GM12872 (cell line): ENCODE data around the gene PC.

Source experiments
- CTCF ChIP-seq: IDR thresholded peaks from 3 replicates; pipeline ENCODE4 v1.5.1; 2011; ENCODE audit warnings: low read depth, mild to moderate bottlenecking, low read length, moderate library complexity; ENCODE audit not compliant: insufficient read depth

PC gene

DNA sequence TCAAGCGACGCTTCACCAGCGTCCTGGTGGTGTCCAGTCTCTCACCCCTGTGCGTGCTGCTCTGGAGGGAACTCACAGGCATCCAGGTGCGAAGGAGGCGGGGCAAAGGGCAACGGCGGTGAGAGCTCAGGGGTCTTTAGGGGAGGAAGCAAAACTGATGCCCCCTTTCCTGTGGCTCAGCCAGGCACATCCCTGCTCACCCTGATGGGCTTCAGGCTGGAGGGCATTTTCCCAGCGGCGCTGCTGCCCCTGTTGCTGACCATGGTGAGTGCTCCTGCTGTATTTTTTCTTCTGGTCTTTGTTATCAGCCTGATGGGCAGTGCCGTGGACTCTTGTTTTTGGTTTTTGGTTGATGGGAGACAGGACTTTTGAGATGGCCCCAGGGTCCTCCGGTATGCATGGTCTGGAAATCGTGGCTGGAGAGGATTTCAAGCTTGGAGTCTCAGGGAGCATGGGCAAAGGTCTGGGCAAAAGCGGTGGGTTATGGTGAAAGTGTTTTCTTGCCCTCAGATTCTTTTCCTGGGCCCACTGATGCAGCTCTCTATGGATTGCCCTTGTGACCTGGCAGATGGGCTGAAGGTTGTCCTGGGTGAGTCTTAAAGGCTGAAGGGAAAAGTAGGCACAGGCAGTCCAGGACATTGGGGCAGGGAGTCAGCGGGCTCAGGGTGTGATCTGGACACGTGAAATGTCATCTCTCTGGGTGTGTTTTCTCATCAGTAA lies 114.2 kb downstream of the PC start:
- TF ChIP-seq CTCF, result no peak

DNA sequence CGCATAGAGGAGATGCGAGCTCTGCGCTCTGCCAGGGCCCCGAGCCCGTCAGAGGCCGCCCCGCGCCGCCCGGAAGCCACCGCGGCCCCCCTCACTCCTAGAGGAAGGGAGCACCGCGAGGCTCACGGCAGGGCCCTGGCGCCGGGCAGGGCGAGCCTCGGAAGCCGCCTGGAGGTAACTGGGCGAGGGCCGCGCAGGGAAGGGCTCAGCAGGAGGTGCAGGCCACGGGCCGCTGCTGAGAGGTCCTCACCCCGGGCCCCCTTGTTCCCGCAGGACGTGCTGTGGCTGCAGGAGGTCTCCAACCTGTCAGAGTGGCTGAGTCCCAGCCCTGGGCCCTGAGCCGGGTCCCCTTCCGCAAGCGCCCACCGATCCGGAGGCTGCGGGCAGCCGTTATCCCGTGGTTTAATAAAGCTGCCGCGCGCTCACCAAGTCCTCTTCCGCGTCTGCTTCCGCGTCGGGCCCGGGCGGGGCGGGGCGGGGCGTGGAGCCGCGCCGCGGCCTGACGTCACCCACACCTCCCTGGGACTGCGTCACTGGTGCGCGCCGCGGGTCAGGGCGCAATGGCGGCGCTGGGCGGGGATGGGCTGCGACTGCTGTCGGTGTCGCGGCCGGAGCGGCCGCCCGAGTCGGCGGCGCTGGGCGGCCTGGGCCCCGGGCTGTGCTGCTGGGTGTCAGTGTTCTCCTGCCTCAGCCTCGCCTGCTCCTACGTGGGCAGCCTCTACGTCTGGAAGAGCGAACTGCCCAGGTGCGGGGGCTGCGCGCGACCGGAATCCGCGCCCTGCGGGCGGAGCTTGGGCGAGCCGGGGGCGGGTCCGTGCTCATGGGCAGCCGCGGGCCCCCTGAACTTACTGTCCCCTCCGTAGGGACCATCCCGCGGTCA lies 115.0 kb downstream of the PC start, which contains the start of gene RCE1:
TSS of gene RCE1 (plus strand) at position 546 of the 880 bp plus-strand sequence. CDS start at position 561, 15 bp downstream.
- no peak for TF ChIP-seq CTCF

- no peak for TF ChIP-seq CTCF
These were observed 115.7 kb downstream of the PC start for GRCh38 chr11:66842501-66842895.

DNA sequence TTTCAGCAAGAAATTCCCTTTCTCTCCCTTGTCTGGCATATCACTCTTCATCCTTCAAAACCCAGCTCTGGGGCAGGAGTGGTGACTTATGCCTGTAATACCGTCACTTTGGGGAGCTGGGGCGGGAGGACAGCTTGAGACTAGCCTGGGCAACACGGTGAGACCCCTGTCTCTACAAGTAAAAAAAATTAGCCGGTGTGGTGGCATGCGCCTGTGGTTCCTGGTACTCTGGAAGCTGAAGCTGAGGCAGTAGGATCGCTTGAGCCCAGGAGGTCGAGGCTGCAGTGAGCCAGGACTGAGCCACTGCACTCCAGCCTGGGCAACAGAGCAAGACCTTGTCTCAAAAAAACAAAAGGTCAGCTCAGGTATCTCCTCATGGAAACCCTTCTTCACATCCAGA lies 116.3 kb downstream of the PC start:
- TF ChIP-seq CTCF, result no peak

- no peak for TF ChIP-seq CTCF
These were observed 117.7 kb downstream of the PC start for GRCh38 chr11:66840317-66841091.

DNA sequence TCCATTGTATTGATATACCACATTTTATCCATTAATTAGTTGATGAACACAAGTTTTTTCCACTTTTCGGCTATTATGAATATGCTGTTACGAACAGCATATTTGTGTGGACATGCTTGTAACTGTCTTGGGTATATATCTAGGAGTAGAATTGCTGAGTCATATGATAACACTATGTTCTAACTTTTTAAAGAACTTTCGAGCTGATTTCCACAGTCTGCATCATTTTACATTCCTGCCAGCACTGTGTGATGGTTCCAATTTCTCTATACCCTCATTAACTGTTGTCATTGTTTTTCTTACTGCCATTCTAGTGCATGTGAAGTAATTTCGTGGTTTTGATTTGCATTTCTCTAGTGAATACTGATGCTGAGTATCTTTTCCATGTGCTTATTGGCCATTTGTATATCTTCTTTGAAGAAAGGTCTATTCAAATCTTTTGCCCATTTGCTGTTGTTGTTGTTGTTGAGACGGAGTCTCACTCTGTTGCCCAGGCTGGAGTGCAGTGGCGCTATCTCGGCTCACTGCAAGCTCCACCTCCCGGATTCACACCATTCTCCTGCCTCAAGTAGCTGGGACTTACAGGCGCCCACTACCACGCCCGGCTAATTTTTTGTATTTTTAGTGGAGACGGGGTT lies 122.3 kb downstream of the PC start:
- no peak for TF ChIP-seq CTCF
